Stromal cell of bone marrow (primary cell): ENCODE data around the gene AMOT.
A peak's percentile ranks its signal among the peaks of the same experiment; 100 is the strongest.

Experiments used
- DNase-seq: peaks from one replicate; pipeline ENCODE4 v3.0.0-alpha.2; 2012; ENCODE audit warnings: low read depth

AMOT gene

GRCh38 chrX:112802541-112802940, 38.1 kb downstream of the AMOT start:
- no peak for DNase-seq

- DNase-seq: no peak
These were observed 39.5 kb downstream of the AMOT start for GRCh38 chrX:112800971-112801775.

GRCh38 chrX:112799425-112799824, 41.2 kb downstream of the AMOT start:
- no peak for DNase-seq

GRCh38 chrX:112798736-112799135, 41.9 kb downstream of the AMOT start:
- peak; percentile 11 for DNase-seq

- no peak for DNase-seq
These were observed 50.7 kb downstream of the AMOT start for GRCh38 chrX:112789931-112790330.

- DNase-seq: no peak
These were observed 54.6 kb downstream of the AMOT start for GRCh38 chrX:112786076-112786475.

GRCh38 chrX:112785344-112785743, 55.3 kb downstream of the AMOT start:
- no peak for DNase-seq

GRCh38 chrX:112784692-112785091, 55.9 kb downstream of the AMOT start:
- no peak for DNase-seq

GRCh38 chrX:112779139-112779538, 61.5 kb downstream of the AMOT start:
- DNase-seq: no peak

- no peak for DNase-seq
These were observed 65.9 kb downstream of the AMOT start for GRCh38 chrX:112774651-112775293.

- DNase-seq: no peak
These were observed 66.5 kb downstream of the AMOT start for GRCh38 chrX:112774142-112774541.

GRCh38 chrX:112769034-112769433, 71.6 kb downstream of the AMOT start:
- DNase-seq: no peak

GRCh38 chrX:112768563-112768962, 72.1 kb downstream of the AMOT start:
- DNase-seq: no peak

- no peak for DNase-seq
These were observed 73.9 kb downstream of the AMOT start for GRCh38 chrX:112766774-112767173.

GRCh38 chrX:112761242-112762207, 79.1 kb downstream of the AMOT start:
- no peak for DNase-seq

- no peak for DNase-seq
These were observed 79.9 kb downstream of the AMOT start for GRCh38 chrX:112760697-112761096.

GRCh38 chrX:112759966-112760365, 80.7 kb downstream of the AMOT start:
- no peak for DNase-seq

GRCh38 chrX:112759512-112759911, 81.1 kb downstream of the AMOT start:
- no peak for DNase-seq

GRCh38 chrX:112757946-112758345, 82.7 kb downstream of the AMOT start:
- DNase-seq: no peak

- DNase-seq: no peak
These were observed 87.5 kb downstream of the AMOT start for GRCh38 chrX:112753116-112753515.

GRCh38 chrX:112751076-112751475, 89.6 kb downstream of the AMOT start:
- no peak for DNase-seq

GRCh38 chrX:112746812-112747595, 93.6 kb downstream of the AMOT start:
- no peak for DNase-seq
